K562 (cell line): ENCODE results near the gene NAA15. TPM values are rescaled to one million over a fixed set of nuclear protein-coding genes. Genes with fewer than 3 reads are reported as not detected.

ENCODE experiments used
- ATF4 ChIP-seq: fragments of 450-650 bp; formaldehyde crosslinking; IDR thresholded peaks from 2 replicates; pipeline ENCODE4 v1.4.0; 2022; ENCODE audit warnings: mild to moderate bottlenecking, moderate library complexity
- CEBPG ChIP-seq, 3 experiments: fragments of 200-800 bp in 1 of 3; sonication (Bioruptor generic) in 1 of 3; sonication (generic) in 1 of 3; formaldehyde crosslinking in 1 of 3; IDR thresholded peaks in 2 of 3; conservative IDR thresholded peaks in 1 of 3; 2 replicates each; pipeline versions ENCODE4 v1.6.1 to v1.8.0; 2016 to 2022; ENCODE audit warnings: missing compliant biosample characterization in 2 of 3, missing genetic modification characterization in 2 of 3, mild to moderate bottlenecking in 1 of 3, missing genetic modification reagents in 1 of 3
- CUX1 ChIP-seq: fragments of 200-800 bp; sonication (Bioruptor generic); IDR thresholded peaks from 2 replicates; pipeline ENCODE4 v1.6.1; 2016; ENCODE audit warnings: missing genetic modification characterization, missing compliant biosample characterization
- FOXA3 ChIP-seq, 2 experiments: fragments of 450-650 bp in 1 of 2; sonication (generic) in 1 of 2; formaldehyde crosslinking; IDR thresholded peaks in 1 of 2; conservative IDR thresholded peaks in 1 of 2; 2 replicates each; pipeline versions ENCODE4 v1.4.0 to v1.8.0; 2020 to 2022; ENCODE audit warnings: mild to moderate bottlenecking in 2 of 2, missing genetic modification reagents in 1 of 2
- JUN ChIP-seq, 2 experiments: sonication (generic) in 1 of 2; formaldehyde crosslinking in 1 of 2; IDR thresholded peaks; 2 replicates each; pipeline versions ENCODE4 v1.6.1 to v1.8.0; 2012 to 2022; ENCODE audit warnings: borderline replicate concordance in 2 of 2, mild to moderate bottlenecking in 2 of 2, improper control_type of control experiment in 1 of 2, low read depth in 1 of 2, low read length in 1 of 2, missing genetic modification reagents in 1 of 2
- L3MBTL2 ChIP-seq: fragments of 450-650 bp; IDR thresholded peaks from 2 replicates; pipeline ENCODE4 v1.6.1; 2016; ENCODE audit warnings: mild to moderate bottlenecking, moderate library complexity
- LARP7 ChIP-seq: fragments of 450-650 bp; IDR thresholded peaks from 2 replicates; pipeline ENCODE4 v1.6.1; 2016
- NR2C2 ChIP-seq, 2 experiments: fragments of 200-800 bp in 1 of 2; sonication (Bioruptor generic) in 1 of 2; sonication (generic) in 1 of 2; formaldehyde crosslinking in 1 of 2; IDR thresholded peaks; 2 replicates each; pipeline versions ENCODE4 v1.6.1 to v1.8.0; 2016 to 2022; ENCODE audit warnings: mild to moderate bottlenecking in 1 of 2, missing compliant biosample characterization in 1 of 2, missing genetic modification characterization in 1 of 2, missing genetic modification reagents in 1 of 2
- TSHZ1 ChIP-seq: fragments of 250-450 bp; sonication (Bioruptor Pico); IDR thresholded peaks from 2 replicates; pipeline ENCODE4 v1.4.0; 2020; ENCODE audit warnings: mild to moderate bottlenecking, moderate library complexity
- ZBTB17 ChIP-seq: fragments of 450-650 bp; formaldehyde crosslinking; IDR thresholded peaks from 2 replicates; pipeline ENCODE4 v1.4.0; 2020; ENCODE audit warnings: mild to moderate bottlenecking
- ZNF395 ChIP-seq: fragments of 200-800 bp; sonication (Bioruptor generic); IDR thresholded peaks from 2 replicates; pipeline ENCODE4 v1.6.1; 2017; ENCODE audit warnings: missing genetic modification characterization, missing compliant biosample characterization
- ZNF431 ChIP-seq: sonication (generic); formaldehyde crosslinking; IDR thresholded peaks from 2 replicates; pipeline ENCODE4 v1.8.0; 2022; ENCODE audit warnings: mild to moderate bottlenecking, missing genetic modification reagents
- ZSCAN29 ChIP-seq: fragments of 450-650 bp; IDR thresholded peaks from 2 replicates; pipeline ENCODE4 v1.6.1; 2017
- polyA plus RNA-seq, 8 experiments: library from polyadenylated mRNA; depleted of rRNA in 4 of 8; stranded (reverse) in 5 of 8; unstranded in 3 of 8; fragments of >200 nt; fragmentation: Nextera tagmentation in 2 of 8; fragmentation: Illumina TruSeq in 1 of 8; extraction: Ambion mirVana in 2 of 8; extraction: Trizol in 1 of 8; gene quantifications; 2 replicates each; pipeline versions ENCODE4 v1.2.1 to v1.2.3, GENCODE V29; 2011 to 2014; ENCODE audit warnings: inconsistent platforms in 1 of 8, missing spikeins in 1 of 8
- total RNA-seq, 7 experiments: library from RNA; depleted of rRNA in 6 of 7; stranded (reverse); fragments of >200 nt in 6 of 7; fragmentation: Illumina TruSeq in 2 of 7; extraction: Trizol in 2 of 7; gene quantifications; 2 replicates each; pipeline versions ENCODE4 v1.2.1 to v1.2.3, GENCODE V29; 2011 to 2021; ENCODE audit warnings: low replicate concordance in 1 of 7

NAA15 gene
- total and polyA plus RNA-seq, 9 of the 15 experiments (the other 6 are each of a cell fraction or from before 2014, with no cell fraction given), result 37.8 to 117 (median 63.2) TPM

GRCh38 chr4:139454111-139455045 lies 153.1 kb downstream of the NAA15 start, which contains the start of gene RAB33B (continued):
- no peak for TF ChIP-seq ZNF395 (CRISPR knock-in tag)
- no peak for TF ChIP-seq JUN (IDR thresholded peaks at IDR 0.05; ENCODE audit: borderline replicate concordance, low read depth, low read length)
- TF ChIP-seq JUN (CRISPR knock-in tag; IDR thresholded peaks at IDR 0.05; ENCODE audit: borderline replicate concordance), result no peak
- TF ChIP-seq ZSCAN29, result no peak
- 0 out of 2 replicates have a peak, but pooled peaks have one; percentile 24 for TF ChIP-seq ZNF431
- TF ChIP-seq CUX1 (CRISPR knock-in tag), result no peak
- peak; percentile 80 for TF ChIP-seq CEBPG (CRISPR knock-in tag; IDR thresholded peaks at IDR 0.05)
- peak; percentile 81 to 87 for TF ChIP-seq CEBPG (tag; conservative IDR thresholded peaks at IDR 0.05 in 1 of 2, IDR thresholded peaks at IDR 0.05 in 1 of 2)
- no peak for TF ChIP-seq TSHZ1
- TF ChIP-seq L3MBTL2, result no peak
- no peak for TF ChIP-seq LARP7
- TF ChIP-seq ATF4 (CRISPR knock-in tag), result no peak
- TF ChIP-seq NR2C2 (CRISPR knock-in tag; IDR thresholded peaks at IDR 0.05), result 0 out of 2 replicates have a peak, but pooled peaks have one; percentile 25
- no peak for TF ChIP-seq NR2C2 (tag; IDR thresholded peaks at IDR 0.05)
- 0 out of 2 replicates have a peak, but pooled peaks have one; percentile 45 for TF ChIP-seq ZBTB17
- no peak for TF ChIP-seq FOXA3 (CRISPR knock-in tag; conservative IDR thresholded peaks at IDR 0.05 in 1 of 2, IDR thresholded peaks at IDR 0.05 in 1 of 2)
